Glomerular visceral epithelial cell (primary cell): ENCODE data around the gene DGKG.

Experiments
- DNase-seq: peaks from one replicate; pipeline ENCODE4 v3.0.0-alpha.2; 2016; ENCODE audit errors: extremely low spot score

The DGKG gene

GRCh38 chr3:186108941-186109865, 252.8 kb downstream of the DGKG start, which contains the start of gene ETV5:
Gene ETV5, minus strand, starts transcription at chr3:186109089. Its CDS starts 3,221 bp downstream, at chr3:186105868.
- DNase-seq: peak; percentile 99

GRCh38 chr3:186108106-186108940, 253.7 kb downstream of the DGKG start:
- peak; percentile 58 for DNase-seq

- peak; percentile 61 for DNase-seq
These were observed 254.6 kb downstream of the DGKG start for GRCh38 chr3:186107215-186108105.

- no peak for DNase-seq
These were observed 256.5 kb downstream of the DGKG start for GRCh38 chr3:186105543-186105942.

- DNase-seq: no peak
These were observed 259.3 kb downstream of the DGKG start for GRCh38 chr3:186102687-186103086.

GRCh38 chr3:186100398-186100797, 261.6 kb downstream of the DGKG start:
- no peak for DNase-seq

GRCh38 chr3:186099178-186099577, 262.9 kb downstream of the DGKG start:
- peak; percentile 21 for DNase-seq

- no peak for DNase-seq
These were observed 263.3 kb downstream of the DGKG start for GRCh38 chr3:186098740-186099139.

GRCh38 chr3:186097663-186098451, 264.2 kb downstream of the DGKG start:
- peak; percentile 59 for DNase-seq

GRCh38 chr3:186097317-186097662, 264.7 kb downstream of the DGKG start:
- no peak for DNase-seq
